ENCODE data around the gene PPP3CB.

Gene PPP3CB

GRCh38 chr10:73480158-73480557 lies 15.7 kb downstream of the PPP3CB start:
- no peak for DNase-seq (ENCODE audit: low spot score)

GRCh38 chr10:73478636-73479035 lies 17.2 kb downstream of the PPP3CB start:
- no peak for DNase-seq (ENCODE audit: low spot score)

- no peak for DNase-seq (ENCODE audit: low spot score)
Measured at GRCh38 chr10:73471226-73471625, 24.6 kb downstream of the PPP3CB start.

- no peak for DNase-seq (ENCODE audit: low spot score)
Measured at GRCh38 chr10:73469579-73469978, 26.2 kb downstream of the PPP3CB start.

- DNase-seq (ENCODE audit: low spot score): no peak
Measured at GRCh38 chr10:73467206-73467605, 28.6 kb downstream of the PPP3CB start.

- DNase-seq (ENCODE audit: low spot score): no peak
Measured at GRCh38 chr10:73465978-73466726, 29.7 kb downstream of the PPP3CB start.

- DNase-seq (ENCODE audit: low spot score): no peak
Measured at GRCh38 chr10:73460897-73461296, 34.9 kb downstream of the PPP3CB start.

GRCh38 chr10:73459683-73460314 lies 36.0 kb downstream of the PPP3CB start:
- DNase-seq (ENCODE audit: low spot score): no peak

GRCh38 chr10:73456187-73456890 lies 39.5 kb downstream of the PPP3CB start:
- DNase-seq (ENCODE audit: low spot score): no peak

GRCh38 chr10:73449113-73449512 lies 46.7 kb downstream of the PPP3CB start:
- DNase-seq (ENCODE audit: low spot score): no peak

GRCh38 chr10:73448384-73448783 lies 47.4 kb downstream of the PPP3CB start:
- no peak for DNase-seq (ENCODE audit: low spot score)

GRCh38 chr10:73446926-73447325 lies 48.9 kb downstream of the PPP3CB start:
- no peak for DNase-seq (ENCODE audit: low spot score)

GRCh38 chr10:73444457-73444856 lies 51.4 kb downstream of the PPP3CB start:
- no peak for DNase-seq (ENCODE audit: low spot score)

GRCh38 chr10:73439605-73440312 lies 56.1 kb downstream of the PPP3CB start:
- DNase-seq (ENCODE audit: low spot score): no peak

- no peak for DNase-seq (ENCODE audit: low spot score)
Measured at GRCh38 chr10:73439055-73439454, 56.8 kb downstream of the PPP3CB start.

GRCh38 chr10:73433538-73433867 lies 62.3 kb downstream of the PPP3CB start, which contains the start of gene MSS51:
Gene MSS51, minus strand, starts transcription at chr10:73433561. Its CDS starts 5,277 bp downstream, at chr10:73428284.
- DNase-seq (ENCODE audit: low spot score): no peak

- DNase-seq (ENCODE audit: low spot score): no peak
Measured at GRCh38 chr10:73432646-73433537, 62.9 kb downstream of the PPP3CB start.

GRCh38 chr10:73426318-73426717 lies 69.5 kb downstream of the PPP3CB start:
- DNase-seq (ENCODE audit: low spot score): no peak

GRCh38 chr10:73424478-73424877 lies 71.3 kb downstream of the PPP3CB start:
- DNase-seq (ENCODE audit: low spot score): no peak

GRCh38 chr10:73423309-73423708 lies 72.5 kb downstream of the PPP3CB start:
- DNase-seq (ENCODE audit: low spot score): no peak

GRCh38 chr10:73416571-73416970 lies 79.3 kb downstream of the PPP3CB start:
- DNase-seq (ENCODE audit: low spot score): no peak

Measured in NAMALWA (cell line).